ENCODE measurements around the gene CFAP97D2. TPM values are rescaled to one million over a fixed set of nuclear protein-coding genes. Genes with fewer than 3 reads are reported as not detected.

The CFAP97D2 gene
- total RNA-seq, 2 experiments from 2014 or later = not detected

- H3K4me3 Mint-ChIP-seq = no peak overlapping the region
- no peak for DNase-seq
- no peaks in the 10 kb centered on the region for H3K9me3 Mint-ChIP-seq
- H3K4me1 Mint-ChIP-seq = peaks cover 33% of the 10 kb centered on the region
- H3K27ac Mint-ChIP-seq = no peak overlapping the region
- peaks cover 18% of the 10 kb centered on the region for H3K36me3 Mint-ChIP-seq (ENCODE audit: low read depth)
- H3K27me3 Mint-ChIP-seq = peaks cover 15% of the 10 kb centered on the region
- POLR2A ChIA-PET = interaction anchor here (0.6 kb wide), 1 partner anchor 70 kb away, joined by 6 read pairs; no protein-coding TSS in a partner anchor
- CTCF ChIA-PET = interaction anchor here (1.2 to 1.9 kb wide), 2 partner anchors 9 to 93 kb away, joined by 4 read pairs; no protein-coding TSS in a partner anchor
Observed at GRCh38 chr13:114135731-114136171, 43.3 kb upstream of the CFAP97D2 start.

DNA sequence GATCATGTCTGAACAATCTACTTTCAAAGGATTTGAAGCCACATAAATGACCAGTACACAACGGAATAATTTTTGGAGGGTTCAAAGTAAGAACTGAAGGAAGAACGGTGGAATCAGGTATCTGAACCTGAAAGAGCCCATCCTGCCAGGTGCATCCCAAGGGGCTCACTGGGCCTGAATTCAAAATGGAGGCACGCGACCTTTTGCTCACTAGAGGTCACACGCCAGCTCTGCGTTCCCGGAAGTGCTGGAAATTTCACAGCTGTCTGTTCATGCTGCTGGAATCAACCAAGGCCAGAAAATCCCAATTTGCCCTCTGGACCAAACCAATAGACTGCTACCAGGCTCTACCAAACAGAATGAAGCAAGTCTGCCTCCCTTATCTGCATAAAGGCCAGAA, 42.5 kb upstream of the CFAP97D2 start:
- ChIA-PET POLR2A (no interaction called here), CTCF (interaction anchor here (1.9 to 2.1 kb wide), 2 partner anchors 12 to 92 kb away, joined by 4 to 5 read pairs; no protein-coding TSS in a partner anchor)
- Mint-ChIP-seq H3K4me1 (peaks cover 28% of the 10 kb centered on the region), H3K36me3 (ENCODE audit: low read depth) (peaks cover 10% of the 10 kb centered on the region), H3K4me3 (no peak overlapping the region), H3K27ac (no peak overlapping the region), H3K27me3 (peaks cover 15% of the 10 kb centered on the region), H3K9me3 (no peaks in the 10 kb centered on the region)
- no peak for DNase-seq

DNA sequence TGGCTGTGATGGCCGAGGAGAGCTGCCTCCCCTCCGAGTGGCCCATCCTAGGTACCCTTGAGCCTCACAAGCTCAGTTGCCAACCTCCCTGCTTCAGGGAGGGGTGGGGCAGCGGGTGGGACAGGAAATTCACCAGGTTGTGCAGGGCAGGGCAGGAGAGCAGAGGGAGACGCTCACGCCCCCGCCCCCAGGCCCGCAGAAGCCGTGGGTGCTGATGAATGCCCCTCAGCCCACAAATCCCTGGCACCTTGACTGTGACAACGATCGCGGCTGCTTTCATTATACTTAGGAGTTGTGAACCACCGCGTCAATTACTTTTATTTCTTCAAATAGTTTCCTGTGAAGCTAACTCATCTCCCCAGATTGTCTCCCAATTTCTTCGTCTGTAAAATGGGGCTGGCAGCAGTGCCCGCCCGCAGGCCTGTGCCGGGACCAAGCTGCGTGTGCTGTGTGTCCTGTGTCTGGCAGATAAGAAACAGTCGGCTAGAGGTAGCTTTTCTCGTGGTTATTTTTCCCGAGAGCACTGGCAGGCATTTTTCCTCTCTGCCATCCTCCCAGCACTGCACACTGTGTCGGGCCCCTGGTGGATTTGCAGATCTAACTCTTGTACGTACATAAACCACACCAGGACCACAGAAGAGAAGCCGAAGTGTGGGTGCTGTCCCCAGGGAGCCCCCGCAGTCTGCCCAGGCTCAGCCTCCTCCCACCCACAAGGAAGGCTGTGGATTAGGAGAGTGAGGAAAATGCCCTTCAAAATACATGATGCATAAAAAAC, 38.7 kb upstream of the CFAP97D2 start:
- H3K27ac Mint-ChIP-seq = no peak overlapping the region

GRCh38 chr13:114140906-114141250, 38.2 kb upstream of the CFAP97D2 start:
- peaks cover 8% of the 10 kb centered on the region for H3K36me3 Mint-ChIP-seq (ENCODE audit: low read depth)
- no peaks in the 10 kb centered on the region for H3K9me3 Mint-ChIP-seq
- ChIA-PET POLR2A (interaction anchor here (1.4 kb wide), 1 partner anchor 10 kb away, joined by 6 read pairs; no protein-coding TSS in a partner anchor), CTCF (interaction anchor here (1.3 to 1.4 kb wide), 3 partner anchors 13 to 31 kb away, joined by 3 read pairs; no protein-coding TSS in a partner anchor)
- peak; percentile 63 for DNase-seq
- no peak overlapping the region for H3K27ac Mint-ChIP-seq
- peaks cover 5% of the 10 kb centered on the region for H3K27me3 Mint-ChIP-seq
- H3K4me1 Mint-ChIP-seq = peaks cover 22% of the 10 kb centered on the region
- no peak overlapping the region for H3K4me3 Mint-ChIP-seq

More for the DNA sequence above, 38.7 kb upstream of the CFAP97D2 start:
- Mint-ChIP-seq H3K4me3 (no peak overlapping the region), H3K9me3 (no peaks in the 10 kb centered on the region), H3K36me3 (ENCODE audit: low read depth) (peaks cover 5% of the 10 kb centered on the region), H3K27me3 (peaks cover 5% of the 10 kb centered on the region), H3K4me1 (peaks cover 17% of the 10 kb centered on the region)
- CTCF ChIA-PET = interaction anchor here (1.0 to 1.4 kb wide), 4 partner anchors 13 to 30 kb away, joined by 3 read pairs; no protein-coding TSS in a partner anchor
- POLR2A ChIA-PET = interaction anchor here (1.4 kb wide), 1 partner anchor 9 kb away, joined by 6 read pairs; no protein-coding TSS in a partner anchor
- DNase-seq = peak; percentile 40

- H3K9me3 Mint-ChIP-seq = no peaks in the 10 kb centered on the region
- no peak overlapping the region for H3K27ac Mint-ChIP-seq
- ChIA-PET CTCF (interaction anchor here (1.3 to 1.4 kb wide), 3 partner anchors 14 to 31 kb away, joined by 3 read pairs; no protein-coding TSS in a partner anchor), POLR2A (interaction anchor here (1.4 kb wide), 1 partner anchor 11 kb away, joined by 6 read pairs; no protein-coding TSS in a partner anchor)
- H3K27me3 Mint-ChIP-seq = peaks cover 3% of the 10 kb centered on the region
- DNase-seq = no peak
- peaks cover 28% of the 10 kb centered on the region for H3K4me1 Mint-ChIP-seq
- H3K36me3 Mint-ChIP-seq (ENCODE audit: low read depth) = peaks cover 13% of the 10 kb centered on the region
- no peak overlapping the region for H3K4me3 Mint-ChIP-seq
Observed at GRCh38 chr13:114141261-114141996, 37.6 kb upstream of the CFAP97D2 start.

DNA sequence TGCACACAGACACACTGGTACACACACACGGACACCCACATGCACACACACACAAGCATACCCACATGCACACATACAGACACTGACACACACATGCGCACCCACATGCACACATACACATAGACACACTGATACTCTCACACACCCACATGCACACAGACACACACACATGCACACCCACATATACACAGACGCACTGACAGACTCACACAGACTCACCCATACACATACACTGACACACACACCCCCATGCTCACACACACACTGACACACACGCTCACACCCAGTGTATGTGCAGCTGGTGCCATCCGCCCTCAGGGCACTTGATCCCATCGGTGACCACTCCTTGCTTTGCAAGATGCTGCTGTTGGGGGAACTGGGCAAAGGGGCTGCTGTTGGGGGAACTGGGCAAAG, 36.9 kb upstream of the CFAP97D2 start:
- Mint-ChIP-seq H3K9me3 (no peaks in the 10 kb centered on the region), H3K4me1 (peaks cover 35% of the 10 kb centered on the region), H3K4me3 (no peak overlapping the region), H3K27me3 (no peaks in the 10 kb centered on the region), H3K36me3 (ENCODE audit: low read depth) (peaks cover 18% of the 10 kb centered on the region), H3K27ac (no peak overlapping the region)
- DNase-seq = no peak
- POLR2A ChIA-PET = no interaction called here
- CTCF ChIA-PET = no interaction called here

DNA sequence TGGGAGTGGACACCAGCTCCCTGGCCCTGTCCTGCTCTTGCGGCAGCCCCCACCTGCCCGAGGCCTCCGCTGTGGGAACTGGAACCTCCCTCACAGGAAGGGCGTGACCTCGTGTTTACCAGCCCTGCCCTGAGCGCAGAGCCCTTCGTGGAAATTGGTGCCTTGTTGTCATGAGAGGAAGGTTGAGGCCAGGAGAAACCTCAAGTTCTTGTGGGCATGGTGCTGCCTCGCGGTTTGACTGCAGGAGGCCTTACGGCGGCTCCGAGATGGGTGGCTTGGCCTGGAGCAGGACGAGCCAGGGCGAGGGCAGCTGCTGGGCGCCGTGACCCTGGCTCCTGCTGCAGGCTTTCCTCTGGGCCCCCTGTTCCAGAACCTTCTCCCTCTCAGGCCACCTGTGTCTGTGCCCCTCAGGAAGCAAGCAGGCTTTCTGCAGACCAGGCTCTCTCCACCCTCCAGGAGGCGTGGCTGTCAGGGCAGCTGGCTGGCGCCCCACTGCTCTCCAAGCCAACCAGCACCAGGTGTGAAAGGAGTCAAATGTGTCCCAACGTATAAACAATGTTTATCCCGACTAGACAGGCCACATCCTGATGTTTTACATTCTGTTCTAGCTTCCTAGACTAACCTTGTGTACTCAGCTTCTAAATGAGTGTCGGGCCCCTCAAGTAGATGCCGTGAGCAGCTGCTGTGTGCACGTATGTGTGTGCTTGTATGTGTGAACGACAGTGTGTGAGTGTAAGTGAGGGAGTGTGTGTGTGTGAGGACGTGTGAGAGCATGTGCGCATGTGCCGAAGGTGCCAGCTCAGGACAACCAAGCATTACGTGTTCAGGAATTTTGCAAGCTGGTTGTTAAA, 36.2 kb upstream of the CFAP97D2 start:
- Mint-ChIP-seq H3K27me3 (no peaks in the 10 kb centered on the region), H3K36me3 (ENCODE audit: low read depth) (peaks cover 16% of the 10 kb centered on the region), H3K27ac (no peak overlapping the region), H3K4me3 (no peak overlapping the region), H3K4me1 (peaks cover 31% of the 10 kb centered on the region), H3K9me3 (no peaks in the 10 kb centered on the region)
- CTCF ChIA-PET = interaction anchor here (1.1 kb wide), 1 partner anchor 20 kb away, joined by 4 read pairs; no protein-coding TSS in a partner anchor
- DNase-seq = peak; percentile 92
- POLR2A ChIA-PET = no interaction called here

GRCh38 chr13:114143806-114144605, 35.1 kb upstream of the CFAP97D2 start:
- ChIA-PET POLR2A (no interaction called here), CTCF (interaction anchor here (1.1 to 1.8 kb wide), 4 partner anchors 14 to 26 kb away, joined by 4 to 5 read pairs (median 4); no protein-coding TSS in a partner anchor)
- H3K27ac Mint-ChIP-seq = no peak overlapping the region
- H3K9me3 Mint-ChIP-seq = no peaks in the 10 kb centered on the region
- no peaks in the 10 kb centered on the region for H3K27me3 Mint-ChIP-seq
- DNase-seq = peak; percentile 43
- peaks cover 41% of the 10 kb centered on the region for H3K4me1 Mint-ChIP-seq
- H3K4me3 Mint-ChIP-seq = no peak overlapping the region
- H3K36me3 Mint-ChIP-seq (ENCODE audit: low read depth) = peaks cover 22% of the 10 kb centered on the region

GRCh38 chr13:114144606-114145244, 34.3 kb upstream of the CFAP97D2 start:
- H3K4me3 Mint-ChIP-seq = no peak overlapping the region
- ChIA-PET POLR2A (no interaction called here), CTCF (interaction anchor here (1.1 to 1.8 kb wide), 4 partner anchors 14 to 26 kb away, joined by 4 to 5 read pairs (median 4); no protein-coding TSS in a partner anchor)
- DNase-seq = no peak
- H3K36me3 Mint-ChIP-seq (ENCODE audit: low read depth) = peaks cover 26% of the 10 kb centered on the region
- H3K4me1 Mint-ChIP-seq = peaks cover 48% of the 10 kb centered on the region
- no peaks in the 10 kb centered on the region for H3K9me3 Mint-ChIP-seq
- no peak overlapping the region for H3K27ac Mint-ChIP-seq
- no peaks in the 10 kb centered on the region for H3K27me3 Mint-ChIP-seq

DNA sequence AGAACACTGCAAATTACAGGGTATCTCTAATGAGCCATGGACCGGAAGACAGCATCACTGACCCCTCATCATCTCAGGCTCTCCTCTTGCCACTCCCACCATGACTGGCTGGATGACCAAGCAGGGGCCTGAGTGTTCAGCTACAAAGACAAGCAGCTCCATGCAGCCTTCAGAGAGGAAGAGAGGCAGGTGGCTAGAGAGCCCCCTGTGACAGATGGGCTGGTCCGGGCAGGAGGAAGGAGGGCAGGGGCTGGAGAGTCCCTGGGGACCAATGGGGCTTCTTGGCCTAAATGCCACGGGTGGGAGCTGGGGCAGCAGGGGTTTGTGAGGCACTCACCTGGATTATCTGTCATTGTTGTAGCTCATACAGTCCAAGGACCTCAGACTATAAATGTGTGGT, 33.8 kb upstream of the CFAP97D2 start:
- H3K9me3 Mint-ChIP-seq = no peaks in the 10 kb centered on the region
- H3K4me1 Mint-ChIP-seq = peaks cover 54% of the 10 kb centered on the region
- H3K27me3 Mint-ChIP-seq = no peaks in the 10 kb centered on the region
- H3K36me3 Mint-ChIP-seq (ENCODE audit: low read depth) = peaks cover 28% of the 10 kb centered on the region
- ChIA-PET POLR2A (no interaction called here), CTCF (interaction anchor here (1.5 to 1.8 kb wide), 2 partner anchors 16 to 17 kb away, joined by 5 read pairs; no protein-coding TSS in a partner anchor)
- no peak for DNase-seq
- H3K4me3 Mint-ChIP-seq = no peak overlapping the region
- H3K27ac Mint-ChIP-seq = no peak overlapping the region

GRCh38 chr13:114145722-114146121, 33.3 kb upstream of the CFAP97D2 start:
- no peaks in the 10 kb centered on the region for H3K9me3 Mint-ChIP-seq
- CTCF ChIA-PET = interaction anchor here (1.0 to 1.8 kb wide), 3 partner anchors 15 to 18 kb away, joined by 3 to 5 read pairs (median 5); no protein-coding TSS in a partner anchor
- H3K4me3 Mint-ChIP-seq = no peak overlapping the region
- no peaks in the 10 kb centered on the region for H3K27me3 Mint-ChIP-seq
- no peak for DNase-seq
- POLR2A ChIA-PET = no interaction called here
- H3K27ac Mint-ChIP-seq = no peak overlapping the region
- H3K36me3 Mint-ChIP-seq (ENCODE audit: low read depth) = peaks cover 30% of the 10 kb centered on the region
- H3K4me1 Mint-ChIP-seq = peaks cover 58% of the 10 kb centered on the region
